HG02678 (cell line): Measurements from ENCODE around the gene SPATA6L.
A peak's percentile ranks its signal among the peaks of the same experiment; 100 is the strongest.
"Not testable (repeated sequence)": the region's sequence is repeated elsewhere in the genome, so short reads cannot be mapped to it uniquely, and the experiment has no call there.

ENCODE experiments used
- ATAC-seq: cut with Tn5 transposase; IDR thresholded peaks from one replicate; pipeline ENCODE4 v1.9.1; 2021; ENCODE audit warnings: mild to moderate bottlenecking, moderate library complexity; ENCODE audit not compliant: unreplicated experiment

Gene SPATA6L

DNA sequence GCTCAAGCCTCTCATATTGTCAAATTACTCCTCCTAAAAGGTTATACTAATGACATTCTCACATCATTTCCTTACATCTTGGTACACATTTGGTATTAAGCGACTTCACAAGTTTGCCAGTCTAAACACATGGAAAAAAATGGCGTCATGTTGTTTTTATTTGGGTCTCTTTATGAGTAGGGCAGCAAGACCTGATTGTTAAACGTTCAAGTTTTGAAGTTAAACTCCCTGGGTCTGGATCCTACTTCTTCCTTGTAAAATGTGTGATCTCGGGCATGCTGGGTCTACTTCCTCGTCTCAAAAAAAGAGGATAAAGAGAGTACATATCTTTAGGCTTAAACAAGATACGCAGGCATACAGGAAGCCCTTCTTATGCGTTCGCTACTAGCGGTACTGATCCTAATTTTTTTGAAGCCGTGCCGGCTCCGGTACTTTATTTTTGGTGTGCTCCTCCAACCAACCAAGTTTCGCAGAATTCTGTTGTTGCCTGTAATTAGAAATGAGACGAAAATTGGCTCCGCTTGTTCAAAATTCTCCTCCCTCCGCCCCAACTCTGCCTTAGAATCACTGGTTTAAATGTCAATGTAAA lies 12.5 kb upstream of the SPATA6L start:
- peak; percentile 18 for ATAC-seq

DNA sequence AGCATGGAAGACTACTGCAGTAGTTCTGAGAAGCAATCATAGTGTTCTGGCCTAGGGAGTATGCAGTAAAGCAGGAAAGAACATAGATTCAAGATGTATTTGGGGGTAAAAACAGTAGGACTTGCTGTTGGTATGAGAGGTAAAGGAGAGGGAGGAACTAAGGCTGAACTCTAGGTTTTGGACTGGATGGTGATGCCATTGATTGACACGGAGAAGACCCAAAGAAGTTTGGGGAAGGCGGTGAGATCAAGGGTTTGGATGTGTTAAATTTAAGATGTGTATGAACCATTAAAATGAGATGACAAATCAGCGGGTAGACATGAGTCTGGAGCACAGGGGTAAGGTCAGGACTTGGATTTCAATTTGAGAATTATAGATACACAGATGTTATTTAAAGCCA lies 11.1 kb upstream of the SPATA6L start:
- ATAC-seq = no peak

DNA sequence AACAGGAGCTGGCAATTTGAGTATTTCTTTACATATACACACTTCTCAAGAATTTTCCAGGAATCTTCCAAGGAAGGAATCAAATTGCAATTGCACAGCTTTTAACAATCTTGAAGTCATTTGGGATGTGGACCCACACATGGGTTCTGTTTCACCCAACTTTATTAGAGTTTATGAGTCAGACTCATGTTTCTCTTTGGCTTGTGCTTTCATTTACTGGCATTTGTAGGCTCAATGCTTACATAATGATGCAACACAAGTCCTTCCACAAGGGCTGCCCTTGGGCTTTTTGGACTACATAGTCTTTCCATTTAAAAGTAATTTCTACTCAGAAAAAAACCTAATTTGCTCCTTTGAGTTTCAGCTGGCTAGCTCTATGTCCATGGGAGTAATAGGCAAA lies 8.5 kb upstream of the SPATA6L start:
- no peak for ATAC-seq

DNA sequence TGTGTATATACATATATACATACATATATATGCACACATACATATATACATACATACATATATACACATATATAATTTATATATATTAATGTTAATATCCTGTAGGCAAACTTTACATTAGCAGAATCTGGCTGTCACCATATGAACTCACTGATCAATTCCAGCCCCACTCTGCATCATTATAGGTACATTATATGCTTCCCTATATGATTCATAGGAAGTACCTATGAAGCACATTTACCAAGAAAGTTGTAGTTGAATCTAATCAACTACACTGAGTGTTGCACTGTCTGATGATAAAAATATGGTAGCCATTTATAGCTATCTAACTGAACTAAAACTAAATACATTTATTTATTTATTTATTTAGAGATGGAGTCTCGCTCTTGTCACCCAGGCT lies 5.5 kb upstream of the SPATA6L start:
- ATAC-seq = no peak

DNA sequence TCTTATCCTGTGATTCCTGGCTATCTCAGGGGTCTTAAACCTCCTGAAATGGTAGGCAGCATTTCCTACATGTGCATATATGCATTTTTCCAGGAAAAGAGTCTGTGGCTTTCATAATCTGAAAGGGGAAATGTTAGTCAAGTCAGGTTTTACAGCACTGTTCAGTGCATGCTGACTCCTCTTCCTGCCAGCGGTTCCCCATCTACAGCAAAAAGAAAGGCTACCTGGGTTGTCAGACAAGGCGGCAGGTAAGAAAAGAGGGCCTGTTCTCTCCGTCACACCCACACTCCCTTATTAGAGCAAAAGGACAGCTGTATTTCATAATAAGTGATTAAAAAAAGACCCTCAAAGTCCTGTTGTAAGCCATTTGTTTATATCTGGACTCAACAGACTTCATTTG lies 4.3 kb upstream of the SPATA6L start:
- no peak for ATAC-seq

DNA sequence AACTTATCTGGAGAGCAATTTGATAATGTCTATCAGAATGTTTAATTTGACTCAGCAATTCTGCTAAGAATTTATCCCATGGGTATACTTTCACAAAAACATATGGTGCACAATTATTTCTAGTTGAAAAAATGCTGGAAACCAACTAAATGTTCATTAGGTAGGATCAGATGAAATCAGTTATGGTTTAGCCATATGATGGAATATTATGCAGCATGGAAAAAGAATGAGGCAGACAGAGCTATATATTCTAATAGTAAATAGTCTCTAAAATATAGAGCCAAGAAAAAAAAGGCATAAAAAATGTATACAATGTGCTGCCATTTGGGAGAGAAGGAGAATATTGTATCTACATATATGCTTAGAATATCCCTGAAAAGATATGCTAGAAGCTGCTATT lies 3.6 kb upstream of the SPATA6L start:
- ATAC-seq = no peak

DNA sequence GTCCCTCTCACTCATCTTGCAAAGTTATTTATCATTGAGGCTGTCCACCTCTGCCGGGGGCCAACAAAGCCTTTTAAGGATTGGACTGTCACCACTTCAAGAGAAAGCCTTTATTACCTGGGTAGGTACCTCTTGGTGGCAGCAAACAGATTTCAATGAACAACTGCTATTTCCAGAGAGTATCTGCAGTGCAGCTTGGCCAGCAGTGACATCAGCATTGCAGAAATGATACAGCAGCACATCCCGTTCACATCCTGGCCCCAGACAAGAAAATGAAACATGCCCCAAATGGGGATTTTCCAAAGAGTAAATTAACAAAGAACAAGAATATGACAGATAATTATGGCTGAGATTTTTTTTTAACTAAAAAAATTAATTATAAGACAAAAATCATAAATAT lies 2.3 kb upstream of the SPATA6L start:
- no peak for ATAC-seq

DNA sequence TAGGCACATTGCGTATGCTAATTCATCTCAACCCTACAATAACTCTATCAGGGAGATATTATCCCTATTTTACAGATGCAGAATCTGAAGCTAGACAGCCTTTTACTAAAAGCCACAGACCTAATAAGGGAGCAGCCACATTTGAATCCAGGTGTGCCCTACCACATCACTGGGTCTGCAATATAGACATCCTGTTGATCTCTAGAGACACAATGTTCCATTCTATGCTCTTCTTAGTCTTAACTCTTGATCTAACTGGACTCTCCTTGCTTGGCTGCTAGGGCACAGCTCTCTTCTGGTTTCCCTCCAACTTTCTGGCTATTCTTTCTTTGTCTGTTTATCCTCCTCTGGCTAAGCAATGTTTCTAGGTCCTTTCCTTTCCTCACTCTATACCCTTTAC lies 1.4 kb upstream of the SPATA6L start:
- no peak for ATAC-seq

DNA sequence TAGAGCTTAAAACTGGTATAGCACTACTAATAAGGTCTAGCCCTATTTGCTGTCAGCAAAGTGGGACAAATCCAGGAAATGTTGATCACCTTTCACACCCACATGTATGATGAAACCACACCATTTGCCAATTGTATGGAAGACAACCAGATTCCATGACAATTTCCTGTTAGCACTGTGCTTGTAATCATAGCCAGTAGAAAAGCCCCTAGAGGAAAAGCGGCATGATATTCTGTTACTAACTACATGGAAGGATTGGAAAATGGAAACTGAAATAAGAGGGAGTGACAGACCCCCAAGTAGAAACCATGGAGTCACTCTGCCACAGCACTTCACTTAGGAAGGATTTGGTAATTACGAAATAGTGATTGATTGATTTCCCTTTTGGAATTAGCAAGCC lies 923 bp downstream of the SPATA6L start:
- ATAC-seq = no peak

DNA sequence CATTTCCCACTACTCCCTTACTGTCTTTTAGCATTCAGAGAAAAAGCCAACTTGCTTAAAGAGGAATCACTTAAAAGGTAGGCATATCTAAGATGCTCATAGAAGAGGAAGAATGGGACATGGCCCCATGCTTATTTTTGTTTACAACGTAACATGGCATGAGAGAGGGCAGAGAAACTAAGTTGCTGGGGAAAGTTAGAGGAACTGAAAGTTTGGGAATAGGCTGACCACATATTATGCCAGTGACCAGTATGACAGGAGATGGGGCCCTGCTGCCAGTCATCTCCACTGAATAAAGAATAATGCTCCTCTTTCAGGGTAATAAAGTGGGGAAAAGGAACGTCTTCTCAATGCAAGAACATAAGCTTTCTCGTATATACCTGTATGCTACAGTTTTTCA lies 2.3 kb downstream of the SPATA6L start:
- ATAC-seq = no peak

DNA sequence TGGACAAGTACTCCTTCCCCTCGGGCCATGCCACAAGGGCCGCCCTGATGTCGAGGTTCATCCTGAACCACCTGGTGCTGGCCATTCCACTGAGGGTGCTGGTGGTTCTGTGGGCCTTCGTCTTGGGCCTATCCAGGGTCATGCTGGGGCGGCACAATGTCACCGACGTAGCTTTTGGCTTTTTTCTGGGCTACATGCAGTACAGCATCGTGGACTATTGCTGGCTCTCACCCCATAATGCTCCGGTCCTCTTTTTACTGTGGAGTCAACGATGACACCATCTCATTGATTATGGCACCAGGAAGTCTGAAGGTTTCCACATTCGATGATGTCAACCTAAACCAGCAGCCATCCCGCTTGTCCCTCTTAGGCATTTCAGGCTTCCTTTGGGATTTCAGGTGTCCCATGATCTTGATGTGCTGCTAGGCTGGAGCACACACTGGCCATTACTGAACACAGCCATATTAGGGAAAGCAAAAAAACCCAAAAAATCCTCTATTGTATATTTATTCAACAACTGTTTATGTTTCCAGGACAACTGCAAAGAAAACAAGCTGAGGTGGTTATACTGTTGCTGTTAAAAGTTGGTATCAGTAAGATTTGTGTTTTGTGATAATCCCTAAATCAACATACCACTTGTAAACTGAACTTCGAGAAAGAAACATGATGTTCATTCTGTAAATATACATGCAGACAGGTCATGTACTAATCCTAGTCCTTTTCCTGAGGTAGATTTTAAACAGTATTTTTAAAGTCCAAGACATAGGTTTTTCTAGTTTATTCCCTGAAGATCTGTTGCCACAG lies 3.1 kb downstream of the SPATA6L start:
- ATAC-seq = no peak

DNA sequence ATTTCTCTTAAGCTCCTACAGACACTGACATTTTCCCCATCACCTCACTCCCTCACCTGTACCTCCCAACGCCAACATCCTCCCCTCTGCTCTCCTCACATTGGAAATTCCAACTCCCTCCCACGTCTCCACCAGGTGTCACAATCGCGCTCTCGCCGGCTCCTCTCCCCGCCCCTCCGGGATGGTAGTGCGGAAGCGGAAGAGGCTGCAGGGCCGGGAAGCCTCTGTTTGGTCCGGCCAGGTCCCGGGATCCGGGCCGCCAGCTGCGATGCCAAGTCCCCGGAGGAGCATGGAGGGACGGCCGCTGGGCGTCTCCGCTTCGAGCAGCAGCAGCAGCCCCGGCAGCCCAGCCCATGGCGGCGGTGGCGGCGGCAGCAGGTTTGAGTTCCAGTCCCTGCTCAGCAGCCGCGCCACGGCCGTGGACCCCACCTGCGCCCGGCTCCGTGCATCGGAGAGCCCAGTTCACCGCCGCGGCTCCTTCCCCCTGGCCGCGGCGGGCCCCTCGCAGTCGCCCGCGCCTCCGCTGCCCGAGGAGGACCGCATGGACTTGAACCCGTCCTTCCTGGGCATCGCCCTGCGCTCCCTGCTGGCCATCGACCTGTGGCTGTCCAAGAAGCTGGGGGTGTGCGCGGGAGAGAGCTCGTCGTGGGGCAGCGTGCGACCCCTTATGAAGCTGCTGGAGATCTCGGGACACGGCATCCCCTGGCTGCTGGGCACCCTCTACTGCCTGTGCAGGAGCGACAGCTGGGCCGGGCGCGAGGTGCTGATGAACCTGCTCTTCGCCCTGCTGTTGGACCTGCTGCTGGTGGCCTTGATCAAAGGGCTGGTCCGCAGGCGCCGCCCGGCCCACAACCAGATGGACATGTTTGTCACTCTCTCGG lies 3.9 kb downstream of the SPATA6L start, which contains the start of gene PLPP6:
Gene PLPP6 (plus strand): TSS at position 187 of the 881 bp plus-strand sequence. CDS start 82 bp downstream, at position 269.
- ATAC-seq = peak; percentile 85

DNA sequence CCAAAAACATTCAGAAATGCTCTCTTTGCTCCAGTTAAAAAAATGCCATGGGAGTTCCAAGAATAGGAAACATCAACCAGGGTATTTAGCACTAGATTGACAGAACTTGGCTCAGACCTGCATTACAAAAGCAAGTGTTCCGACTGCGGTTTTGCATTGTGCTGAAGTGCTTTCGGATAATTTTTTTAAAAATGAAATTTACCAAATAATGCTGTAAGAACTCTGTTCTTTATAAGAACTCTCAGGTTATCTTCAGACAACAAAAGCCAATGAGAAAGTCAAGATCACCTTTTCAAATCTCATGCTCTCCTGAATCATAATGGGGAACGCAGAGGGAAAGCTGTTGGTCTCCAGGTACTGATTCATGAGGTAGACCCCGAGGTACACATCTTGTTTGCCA lies 4.7 kb downstream of the SPATA6L start:
- no peak for ATAC-seq

DNA sequence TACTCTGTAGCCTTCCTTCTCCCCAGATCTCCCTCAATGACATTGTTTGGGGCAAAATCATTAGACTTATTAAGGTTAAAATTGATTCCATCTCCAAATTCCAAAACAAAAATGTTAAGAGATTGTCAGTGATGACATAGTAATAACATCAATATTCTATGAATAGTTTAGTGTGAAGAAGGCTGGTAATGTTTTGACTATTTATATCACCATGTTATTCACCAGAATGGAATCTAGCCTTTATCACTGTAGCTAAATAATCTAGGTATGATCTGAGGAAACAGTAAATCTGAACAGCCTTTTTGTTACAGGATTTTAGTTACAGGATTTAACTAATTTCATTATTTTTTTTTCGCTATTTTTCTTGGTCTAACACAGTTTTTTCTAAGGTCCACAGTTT lies 5.1 kb downstream of the SPATA6L start:
- ATAC-seq = no peak

DNA sequence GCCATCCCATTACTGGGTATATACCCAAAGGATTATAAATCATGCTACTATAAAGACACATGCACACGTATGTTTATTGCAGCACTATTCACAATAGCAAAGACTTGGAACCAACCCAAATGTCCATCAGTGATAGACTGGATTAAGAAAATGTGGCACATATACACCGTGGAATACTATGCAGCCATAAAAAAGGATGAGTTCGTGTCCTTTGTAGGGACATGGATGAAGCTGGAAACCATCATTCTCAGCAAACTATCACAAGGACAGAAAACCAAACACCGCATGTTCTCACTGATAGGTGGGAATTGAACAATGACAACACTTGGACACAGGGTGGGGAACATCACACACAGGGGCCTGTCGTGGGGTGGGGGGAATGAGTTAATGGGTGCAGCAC lies 5.6 kb downstream of the SPATA6L start:
- ATAC-seq = not testable (repeated sequence)

DNA sequence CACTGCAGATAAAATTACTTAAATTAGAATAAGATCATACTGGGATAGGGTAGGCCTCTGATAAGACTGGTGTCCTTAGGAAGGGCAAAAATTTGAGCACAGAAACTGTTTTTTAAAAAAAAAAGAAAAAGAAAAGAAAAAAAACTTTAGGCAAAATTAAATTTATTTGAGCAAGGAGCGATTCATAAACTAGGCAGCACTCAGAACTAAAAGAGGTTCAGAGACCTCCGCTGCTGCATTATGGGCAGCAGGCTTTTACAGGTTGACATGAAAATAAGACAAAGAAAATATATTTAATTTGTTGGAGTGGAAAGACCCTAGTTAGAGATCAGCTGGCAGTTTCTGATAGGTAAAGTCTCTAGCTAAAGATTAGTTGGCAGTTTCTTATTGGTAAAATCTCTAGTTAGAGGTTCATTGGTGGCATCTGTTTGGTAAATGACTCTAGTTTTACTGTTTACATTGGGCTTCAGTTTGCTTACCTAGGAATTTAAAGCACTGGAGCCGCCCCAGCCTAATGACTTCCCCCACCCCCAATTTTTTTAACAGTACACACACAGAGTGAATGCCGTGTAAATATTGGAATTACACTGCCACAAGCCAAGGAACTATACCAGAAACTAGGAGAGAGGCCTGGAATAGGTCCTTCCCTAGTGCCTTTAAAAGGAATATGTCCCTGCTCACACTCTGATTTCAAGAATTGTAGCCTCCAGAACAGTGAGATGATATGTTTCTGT lies 8.7 kb downstream of the SPATA6L start:
- ATAC-seq = no peak

DNA sequence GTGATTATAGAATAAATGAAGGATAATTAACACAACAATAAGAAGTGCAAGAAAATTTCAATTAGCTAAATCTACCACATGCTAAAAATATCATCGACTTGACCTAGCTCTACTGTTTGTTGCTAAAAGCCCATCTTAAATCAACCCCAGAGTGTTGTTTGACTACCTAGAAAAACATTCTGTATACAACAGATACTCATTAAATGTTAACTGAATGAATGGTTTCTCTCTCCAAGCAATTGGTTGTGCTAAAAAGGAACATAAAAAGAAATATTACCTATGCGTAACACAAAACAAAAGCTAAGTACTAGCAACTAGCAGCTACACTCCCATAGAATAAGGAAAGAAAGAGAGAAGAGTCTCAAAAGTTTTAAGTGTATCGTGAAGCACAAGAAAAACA lies 9.7 kb downstream of the SPATA6L start:
- no peak for ATAC-seq

DNA sequence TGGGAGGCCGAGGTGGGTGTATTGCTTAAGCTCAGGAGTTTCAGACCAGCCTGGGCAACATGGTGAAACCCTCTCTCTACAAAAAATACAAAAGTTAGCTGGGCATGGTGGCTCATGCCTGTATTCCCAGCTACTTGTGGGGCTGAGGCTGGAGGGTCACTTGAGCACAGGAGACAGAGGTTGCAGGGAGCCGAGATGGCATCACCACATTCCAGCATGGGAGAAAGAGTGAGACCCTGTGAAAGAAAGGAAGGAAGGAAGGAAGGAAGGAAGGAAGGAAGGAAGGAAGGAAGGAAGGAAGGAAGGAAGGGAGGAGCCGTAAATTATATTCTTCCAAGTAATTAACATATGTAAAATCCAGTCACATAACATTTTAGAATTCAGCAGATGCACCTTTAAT lies 10.1 kb downstream of the SPATA6L start:
- ATAC-seq = not testable (repeated sequence)

DNA sequence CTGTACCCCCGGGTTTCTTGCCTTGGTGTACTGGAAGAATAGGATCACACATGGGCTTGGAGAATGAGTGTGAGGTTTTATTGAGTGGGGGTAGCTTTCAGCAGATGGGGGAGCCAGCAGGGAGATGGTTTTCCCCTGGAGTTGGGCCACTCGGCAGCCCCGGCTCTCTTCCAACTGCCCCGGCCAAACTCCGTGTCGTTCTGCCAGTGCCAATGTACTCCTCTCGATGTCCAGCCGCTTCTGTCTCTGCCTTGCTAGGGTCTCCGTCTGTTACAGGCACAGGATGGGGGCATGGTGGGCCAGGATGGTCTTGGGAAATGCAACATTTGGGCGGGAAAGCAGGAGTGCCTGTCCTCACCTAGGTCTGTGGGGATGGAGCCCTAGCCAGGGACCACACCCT lies 11.7 kb downstream of the SPATA6L start:
- no peak for ATAC-seq

DNA sequence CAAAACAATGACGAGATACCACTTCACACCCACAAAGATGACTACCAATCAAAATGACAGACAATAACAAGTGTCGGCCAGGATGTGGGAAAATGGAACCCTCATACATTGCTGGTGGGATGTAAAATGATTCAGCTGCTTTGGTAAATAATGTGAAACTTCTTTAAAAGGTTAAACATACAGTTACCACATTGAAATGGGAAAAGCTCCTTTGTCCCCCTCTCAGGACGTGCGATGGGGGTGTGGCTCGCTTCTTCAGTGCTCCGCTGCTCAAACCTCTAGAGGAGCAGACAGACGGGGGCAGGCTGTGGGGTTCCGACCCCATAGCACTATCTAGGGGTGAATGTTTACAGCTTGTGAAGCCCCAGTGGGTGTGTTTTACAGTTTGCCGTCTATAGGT lies 12.2 kb downstream of the SPATA6L start:
- no peak for ATAC-seq

DNA sequence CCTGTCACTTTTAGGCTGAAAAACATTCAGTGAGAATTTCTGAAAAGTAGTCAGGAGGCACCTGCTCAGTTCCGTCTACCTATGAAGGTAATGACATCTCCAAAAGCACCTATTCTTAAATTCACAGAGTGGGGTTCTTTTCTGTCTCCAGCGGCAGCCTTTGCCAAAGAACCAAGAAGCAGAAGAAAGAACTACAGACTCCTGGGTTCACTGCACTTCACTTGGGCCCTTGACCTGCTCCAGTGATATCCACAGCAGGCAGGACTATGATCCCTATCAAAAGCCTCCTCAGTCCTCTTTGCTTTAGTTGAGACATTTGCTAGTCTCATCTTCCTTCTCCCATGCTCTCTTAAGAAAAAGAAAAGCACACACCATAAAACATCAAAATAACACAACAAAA lies 23.9 kb downstream of the SPATA6L start:
- no peak for ATAC-seq
